HepG2 (cell line): Measurements from ENCODE around the gene NRL. TPM values are rescaled to one million over a fixed set of nuclear protein-coding genes. Genes with fewer than 3 reads are reported as not detected.

ENCODE experiments used
- HMG20A ChIP-seq: IDR thresholded peaks from 2 replicates; pipeline ENCODE4 v1.6.1; 2016; ENCODE audit warnings: borderline replicate concordance
- MTA1 ChIP-seq: sonication (generic); formaldehyde crosslinking; IDR thresholded peaks from 2 replicates; pipeline ENCODE4 v1.4.0; 2020; ENCODE audit warnings: missing genetic modification reagents, mild to moderate bottlenecking, borderline replicate concordance
- polyA plus RNA-seq, 8 experiments: library from polyadenylated mRNA; depleted of rRNA in 3 of 8; stranded (reverse) in 7 of 8; unstranded in 1 of 8; fragments of >200 nt; fragmentation: Illumina TruSeq in 4 of 8; extraction: Trizol in 4 of 8; gene quantifications; 2 replicates each; pipeline versions ENCODE4 v1.2.1 to v1.2.3, GENCODE V29; 2011 to 2016; ENCODE audit warnings: low read depth in 4 of 8, missing spikeins in 1 of 8, mixed read lengths in 1 of 8; ENCODE audit not compliant: insufficient read depth in 1 of 8
- total RNA-seq, 5 experiments: library from RNA; depleted of rRNA; stranded (reverse); fragments of >200 nt; fragmentation: Illumina TruSeq; extraction: Trizol; gene quantifications; 2 replicates each; pipeline ENCODE4 v1.2.3, GENCODE V29; 2016; ENCODE audit warnings: low read depth in 1 of 5
- TF ChIP-seq, protein P1 (sequence below), 2 experiments: fragments of 450-650 bp in 1 of 2; sonication (generic) in 1 of 2; formaldehyde crosslinking in 1 of 2; IDR thresholded peaks; 2 replicates each; pipeline versions ENCODE4 v1.6.1 to v1.8.0; 2016 to 2022; ENCODE audit warnings: antibody characterized with exemption in 1 of 2, mild to moderate bottlenecking in 1 of 2, missing genetic modification reagents in 1 of 2

Gene NRL
- total and polyA plus RNA-seq, 2 of the 13 experiments (the other 11 are each of a cell fraction or from before 2014, with no cell fraction given): 2.5 to 4.7 TPM

DNA sequence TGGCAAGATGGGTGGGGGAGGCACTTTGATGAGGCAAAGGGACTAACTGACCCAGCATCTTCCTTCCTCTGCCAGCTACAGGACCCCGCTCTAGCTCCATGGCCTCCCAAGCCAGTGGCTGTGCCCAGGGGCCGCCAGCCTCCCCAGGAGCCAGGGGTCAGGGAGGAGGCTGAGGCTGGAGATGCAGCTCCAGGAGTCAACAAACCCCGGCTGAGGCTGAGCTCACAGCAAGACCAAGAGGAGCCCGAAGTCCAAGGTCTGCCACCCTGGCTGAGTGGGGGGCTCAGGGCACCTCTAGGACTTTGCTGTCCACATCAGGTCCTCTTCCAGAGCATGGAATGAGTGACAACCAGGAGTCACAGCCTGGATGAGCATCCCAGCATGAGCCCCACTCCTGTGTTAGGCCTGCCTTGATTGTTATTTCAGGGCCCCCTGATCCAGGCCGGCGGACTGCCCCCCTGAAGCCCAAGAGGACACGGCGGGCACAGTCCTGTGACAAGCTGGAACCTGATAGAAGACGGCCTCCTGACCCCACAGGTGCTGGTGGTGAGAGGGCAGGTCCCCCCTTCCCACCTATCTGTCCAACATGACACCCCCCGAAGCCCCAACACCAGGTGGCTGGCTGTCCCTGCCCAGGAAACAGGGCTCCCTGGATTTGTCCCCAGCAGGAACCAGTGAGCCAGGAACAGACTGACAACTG, 45.9 kb downstream of the NRL start (continued):
- TF ChIP-seq, protein P1, sequence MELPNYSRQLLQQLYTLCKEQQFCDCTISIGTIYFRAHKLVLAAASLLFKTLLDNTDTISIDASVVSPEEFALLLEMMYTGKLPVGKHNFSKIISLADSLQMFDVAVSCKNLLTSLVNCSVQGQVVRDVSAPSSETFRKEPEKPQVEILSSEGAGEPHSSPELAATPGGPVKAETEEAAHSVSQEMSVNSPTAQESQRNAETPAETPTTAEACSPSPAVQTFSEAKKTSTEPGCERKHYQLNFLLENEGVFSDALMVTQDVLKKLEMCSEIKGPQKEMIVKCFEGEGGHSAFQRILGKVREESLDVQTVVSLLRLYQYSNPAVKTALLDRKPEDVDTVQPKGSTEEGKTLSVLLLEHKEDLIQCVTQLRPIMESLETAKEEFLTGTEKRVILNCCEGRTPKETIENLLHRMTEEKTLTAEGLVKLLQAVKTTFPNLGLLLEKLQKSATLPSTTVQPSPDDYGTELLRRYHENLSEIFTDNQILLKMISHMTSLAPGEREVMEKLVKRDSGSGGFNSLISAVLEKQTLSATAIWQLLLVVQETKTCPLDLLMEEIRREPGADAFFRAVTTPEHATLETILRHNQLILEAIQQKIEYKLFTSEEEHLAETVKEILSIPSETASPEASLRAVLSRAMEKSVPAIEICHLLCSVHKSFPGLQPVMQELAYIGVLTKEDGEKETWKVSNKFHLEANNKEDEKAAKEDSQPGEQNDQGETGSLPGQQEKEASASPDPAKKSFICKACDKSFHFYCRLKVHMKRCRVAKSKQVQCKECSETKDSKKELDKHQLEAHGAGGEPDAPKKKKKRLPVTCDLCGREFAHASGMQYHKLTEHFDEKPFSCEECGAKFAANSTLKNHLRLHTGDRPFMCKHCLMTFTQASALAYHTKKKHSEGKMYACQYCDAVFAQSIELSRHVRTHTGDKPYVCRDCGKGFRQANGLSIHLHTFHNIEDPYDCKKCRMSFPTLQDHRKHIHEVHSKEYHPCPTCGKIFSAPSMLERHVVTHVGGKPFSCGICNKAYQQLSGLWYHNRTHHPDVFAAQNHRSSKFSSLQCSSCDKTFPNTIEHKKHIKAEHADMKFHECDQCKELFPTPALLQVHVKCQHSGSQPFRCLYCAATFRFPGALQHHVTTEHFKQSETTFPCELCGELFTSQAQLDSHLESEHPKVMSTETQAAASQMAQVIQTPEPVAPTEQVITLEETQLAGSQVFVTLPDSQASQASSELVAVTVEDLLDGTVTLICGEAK (IDR thresholded peaks at IDR 0.05): no peak
- TF ChIP-seq, protein P1 (CRISPR knock-in tag; IDR thresholded peaks at IDR 0.05): 0 out of 2 replicates have a peak, but pooled peaks have one; percentile 22
- TF ChIP-seq MTA1 (CRISPR knock-in tag): peak; percentile 20; the same call in 1 of the 2 replicates
- no peak for TF ChIP-seq HMG20A (CRISPR knock-in tag)
- TF ChIP-seq, all 625 proteins: peak for 11
